HCT116 (cell line): ENCODE results near the gene RABEP1. TPM values are rescaled to one million over a fixed set of nuclear protein-coding genes. Genes with fewer than 3 reads are reported as not detected.

Experiments
- ATAC-seq: fragments of 200-7000 bp; cut with Tn5 transposase; 2 replicates; pipeline ENCODE4 v1.9.1; 2020; ENCODE audit warnings: mild to moderate bottlenecking, moderate library complexity
- BruUV-seq: library from RNA; stranded (reverse); fragments of 400-500 nt; replicated peaks from 2 replicates; lab custom pipeline; 2021; lab: Mats Ljungman, UMichigan
- CTCF ChIA-PET: fragments of 300-600 bp; sonication (Branson Sonifier 250); formaldehyde crosslinking; loops from one replicate; lab custom pipeline; 2021; ENCODE audit warnings: antibody characterized with exemption; lab: Charles Lee
- POLR2A ChIA-PET: fragments of 300-600, 350-600 bp; sonication (Branson Sonifier 250); formaldehyde crosslinking; loops from one replicate; lab custom pipeline; 2021; ENCODE audit warnings: antibody characterized with exemption; lab: Charles Lee
- RAD21 ChIA-PET, 2 experiments: fragments of 300-600 bp; sonication (Branson Sonifier 250); formaldehyde crosslinking; loops; one replicate each; lab custom pipeline; 2023; ENCODE audit warnings: low total read pairs in 2 of 2; ENCODE audit not compliant: uncharacterized antibody in 2 of 2, unreplicated experiment in 2 of 2, low non-redundant PET in 1 of 2; lab: Charles Lee
- DNase-seq: peaks from one replicate; pipeline ENCODE4 v3.0.0-alpha.2; 2010; ENCODE audit warnings: low read depth, low spot score
- H2AFZ ChIP-seq: fragments of 200-600 bp; shearing (Covaris generic), sonication (generic); 2 replicates; pipeline ENCODE4 v1.6.1; 2017; ENCODE audit warnings: low read depth, mixed run types, mixed read lengths, antibody characterized with exemption, low read length; ENCODE audit not compliant: poor library complexity, severe bottlenecking
- H3K27ac ChIP-seq: 2 replicates; pipeline ENCODE4 v1.5.1; 2012; ENCODE audit warnings: low read depth, low read length
- H3K27me3 ChIP-seq: fragments of 200-600 bp; sonication (generic); 2 replicates; pipeline ENCODE4 v1.6.1; 2016; ENCODE audit warnings: mixed run types, low read length, mixed read lengths; ENCODE audit not compliant: insufficient read depth
- H3K36me3 ChIP-seq, 2 experiments: fragments of 200-500 bp in 1 of 2; fragments of 200-600 bp in 1 of 2; sonication (Bioruptor generic) in 1 of 2; sonication (generic) in 1 of 2; 2 replicates each; pipeline versions ENCODE4 v1.5.1 to v1.6.1; 2014 to 2016; ENCODE audit warnings: low read length in 2 of 2, inconsistent platforms in 1 of 2, mixed read lengths in 1 of 2, mixed run types in 1 of 2; ENCODE audit not compliant: insufficient read depth in 2 of 2, control insufficient read depth in 1 of 2
- H3K4me1 ChIP-seq, 2 experiments: fragments of 200-600 bp in 1 of 2; sonication (generic) in 1 of 2; 2 replicates each; pipeline versions ENCODE4 v1.5.1 to v1.6.1; 2012 to 2017; ENCODE audit warnings: low read length in 2 of 2, inconsistent platforms in 1 of 2, mild to moderate bottlenecking in 1 of 2, mixed read lengths in 1 of 2, mixed run types in 1 of 2, moderate library complexity in 1 of 2; ENCODE audit not compliant: insufficient read depth in 2 of 2, control insufficient read depth in 1 of 2
- H3K4me2 ChIP-seq: fragments of 200-600 bp; sonication (generic); 2 replicates; pipeline ENCODE4 v1.6.1; 2017; ENCODE audit warnings: mixed run types, low read length, mixed read lengths
- H3K4me3 ChIP-seq, 2 experiments: fragments of 200-600 bp in 1 of 2; sonication (generic) in 1 of 2; replicated peaks in 1 of 2; 2 replicates each; pipeline ENCODE4 v1.5.1; 2011 to 2016; ENCODE audit warnings: low read length in 2 of 2, control low read depth in 1 of 2, low read depth in 1 of 2, mild to moderate bottlenecking in 1 of 2, mixed read lengths in 1 of 2, mixed run types in 1 of 2
- H3K79me2 ChIP-seq: fragments of 200-600 bp; sonication (generic); 2 replicates; pipeline ENCODE4 v1.6.1; 2017; ENCODE audit warnings: mild to moderate bottlenecking, mixed run types, low read length, moderate library complexity, mixed read lengths; ENCODE audit not compliant: insufficient read depth
- H3K9ac ChIP-seq: fragments of 200-600 bp; sonication (generic); 2 replicates; pipeline ENCODE4 v1.6.1; 2016; ENCODE audit warnings: low read length, mixed read lengths
- H3K9me2 ChIP-seq: fragments of 200-600 bp; sonication (generic), shearing (Covaris generic); 2 replicates; pipeline ENCODE4 v1.6.1; 2017; ENCODE audit warnings: mixed run types, mild to moderate bottlenecking, moderate library complexity; ENCODE audit not compliant: insufficient read depth
- H3K9me3 ChIP-seq, 2 experiments: fragments of 200-500 bp in 1 of 2; fragments of 200-600 bp in 1 of 2; sonication (Bioruptor generic) in 1 of 2; sonication (generic) in 1 of 2; 2 replicates each; pipeline ENCODE4 v1.6.1; 2014 to 2017; ENCODE audit warnings: low read length in 2 of 2, mixed read lengths in 2 of 2, inconsistent platforms in 1 of 2, low read depth in 1 of 2, mild to moderate bottlenecking in 1 of 2, mixed run types in 1 of 2, moderate library complexity in 1 of 2; ENCODE audit not compliant: control insufficient read depth in 1 of 2, insufficient read depth in 1 of 2
- H4K20me1 ChIP-seq: fragments of 200-600 bp; sonication (generic), shearing (Covaris generic); 2 replicates; pipeline ENCODE4 v1.6.1; 2017; ENCODE audit warnings: mixed run types, mild to moderate bottlenecking, moderate library complexity; ENCODE audit not compliant: insufficient read depth
- EGR1 ChIP-seq: IDR thresholded peaks from 2 replicates; pipeline ENCODE4 v1.6.1; 2012; ENCODE audit warnings: low read depth
- ELF1 ChIP-seq: IDR thresholded peaks from 2 replicates; pipeline ENCODE4 v1.6.1; 2012; ENCODE audit warnings: low read depth, borderline replicate concordance
- EZH2phosphoT487 ChIP-seq: fragments of 200-600 bp; IDR thresholded peaks from 2 replicates; pipeline ENCODE4 v1.6.1; 2018; ENCODE audit warnings: antibody characterized with exemption, borderline replicate concordance
- SIN3A ChIP-seq: IDR thresholded peaks from 2 replicates; pipeline ENCODE4 v1.6.1; 2012; ENCODE audit warnings: low read depth
- SRF ChIP-seq: IDR thresholded peaks from 2 replicates; pipeline ENCODE4 v1.6.1; 2012; ENCODE audit warnings: low read depth
- TCF7L2 ChIP-seq: IDR thresholded peaks from 2 replicates; pipeline ENCODE4 v1.7.0; 2011; ENCODE audit warnings: borderline replicate concordance, inconsistent platforms; ENCODE audit not compliant: insufficient read depth, insufficient read length; ENCODE audit errors: extremely low read depth
- YY1 ChIP-seq: IDR thresholded peaks from 2 replicates; pipeline ENCODE4 v1.6.1; 2011; ENCODE audit warnings: low read length, low read depth, moderate library complexity, mild to moderate bottlenecking; ENCODE audit not compliant: insufficient replicate concordance; ENCODE audit errors: extremely low read depth
- ZNF274 ChIP-seq: fragments of 200-500 bp; sonication (Bioruptor generic); IDR thresholded peaks from 2 replicates; pipeline ENCODE4 v1.6.1; 2014; ENCODE audit warnings: mild to moderate bottlenecking, low read depth, low read length, inconsistent platforms
- intact Hi-C: fragments of 100-400 bp; cut with micrococcal nuclease; formaldehyde crosslinking; loops from 2 replicates; pipeline ENCODE4 v1.10.0; 2022
- total RNA-seq: library from RNA; stranded (reverse); gene quantifications from one replicate; pipeline ENCODE4 v1.2.1, GENCODE V29; 2021; ENCODE audit not compliant: unreplicated experiment
- TF ChIP-seq, protein P1 (sequence below): IDR thresholded peaks from 2 replicates; pipeline ENCODE4 v1.6.1; 2012; ENCODE audit warnings: low read depth
- TF ChIP-seq, protein P2 (sequence below), 3 experiments: fragments of 200-600 bp in 1 of 3; sonication (generic) in 1 of 3; IDR thresholded peaks in 2 of 3; conservative IDR thresholded peaks in 1 of 3; 2 replicates each; pipeline ENCODE4 v1.5.1; 2012 to 2017; ENCODE audit warnings: low read depth in 2 of 3, low read length in 2 of 3, antibody characterized with exemption in 1 of 3, borderline replicate concordance in 1 of 3, control low read depth in 1 of 3, mild to moderate bottlenecking in 1 of 3, mixed read lengths in 1 of 3, mixed run types in 1 of 3, moderate library complexity in 1 of 3; ENCODE audit not compliant: insufficient read depth in 1 of 3

The RABEP1 gene
- total RNA-seq, 1 experiment from 2014 or later, result 38.5 TPM

DNA sequence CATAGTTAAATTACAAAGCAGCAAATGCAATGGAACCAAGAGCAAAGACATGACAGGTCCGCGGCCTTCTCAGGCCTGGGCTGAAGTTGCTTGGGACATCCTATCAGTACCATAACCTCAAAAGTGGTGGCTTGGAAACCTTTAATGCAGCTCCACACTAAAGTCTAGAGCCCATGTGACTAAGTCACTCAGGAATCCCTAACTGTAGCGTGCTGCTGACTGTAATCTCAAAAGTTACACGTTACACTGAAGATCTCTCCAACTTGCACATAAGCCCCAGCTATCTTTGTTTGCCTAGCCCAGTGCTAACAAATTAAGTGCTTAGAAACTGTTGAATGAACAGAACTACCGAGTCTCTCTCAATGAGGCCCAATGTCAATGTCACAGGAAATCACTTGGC, 109.6 kb downstream of the RABEP1 start:
- intact Hi-C loops, result no loop called here
- no peak overlapping the region for H3K4me3 ChIP-seq
- 0 out of 2 replicates have a peak, but pooled peaks cover 4% of the 10 kb centered on the region for H4K20me1 ChIP-seq
- H3K36me3 ChIP-seq, result peaks cover 51 to 54% of the 10 kb centered on the region in 2 experiments
- no peaks in the 10 kb centered on the region for H3K4me1 ChIP-seq
- 0 out of 2 replicates have a peak, but pooled peaks cover 3% of the 10 kb centered on the region for H3K79me2 ChIP-seq
- no peak overlapping the region for H2AFZ ChIP-seq
- ATAC-seq (no peak), DNase-seq (no peak)
- CTCF ChIA-PET, result no interaction called here
- H3K9me3 ChIP-seq, result no peaks in the 10 kb centered on the region
- no TSS peak for BruUV-seq
- RAD21 ChIA-PET, result no interaction called here
- no peak overlapping the region for H3K9ac ChIP-seq
- no peaks in the 10 kb centered on the region for H3K9me2 ChIP-seq
- POLR2A ChIA-PET, result interaction anchor here (1.6 kb wide), 1 partner anchor 13 kb away, joined by 4 read pairs; no protein-coding TSS in a partner anchor
- TF ChIP-seq EZH2phosphoT487 (no peak), TCF7L2 (no peak), EGR1 (no peak), SRF (no peak), ZNF274 (no peak), ELF1 (no peak), YY1 (no peak), SIN3A (no peak)
- TF ChIP-seq, protein P1, sequence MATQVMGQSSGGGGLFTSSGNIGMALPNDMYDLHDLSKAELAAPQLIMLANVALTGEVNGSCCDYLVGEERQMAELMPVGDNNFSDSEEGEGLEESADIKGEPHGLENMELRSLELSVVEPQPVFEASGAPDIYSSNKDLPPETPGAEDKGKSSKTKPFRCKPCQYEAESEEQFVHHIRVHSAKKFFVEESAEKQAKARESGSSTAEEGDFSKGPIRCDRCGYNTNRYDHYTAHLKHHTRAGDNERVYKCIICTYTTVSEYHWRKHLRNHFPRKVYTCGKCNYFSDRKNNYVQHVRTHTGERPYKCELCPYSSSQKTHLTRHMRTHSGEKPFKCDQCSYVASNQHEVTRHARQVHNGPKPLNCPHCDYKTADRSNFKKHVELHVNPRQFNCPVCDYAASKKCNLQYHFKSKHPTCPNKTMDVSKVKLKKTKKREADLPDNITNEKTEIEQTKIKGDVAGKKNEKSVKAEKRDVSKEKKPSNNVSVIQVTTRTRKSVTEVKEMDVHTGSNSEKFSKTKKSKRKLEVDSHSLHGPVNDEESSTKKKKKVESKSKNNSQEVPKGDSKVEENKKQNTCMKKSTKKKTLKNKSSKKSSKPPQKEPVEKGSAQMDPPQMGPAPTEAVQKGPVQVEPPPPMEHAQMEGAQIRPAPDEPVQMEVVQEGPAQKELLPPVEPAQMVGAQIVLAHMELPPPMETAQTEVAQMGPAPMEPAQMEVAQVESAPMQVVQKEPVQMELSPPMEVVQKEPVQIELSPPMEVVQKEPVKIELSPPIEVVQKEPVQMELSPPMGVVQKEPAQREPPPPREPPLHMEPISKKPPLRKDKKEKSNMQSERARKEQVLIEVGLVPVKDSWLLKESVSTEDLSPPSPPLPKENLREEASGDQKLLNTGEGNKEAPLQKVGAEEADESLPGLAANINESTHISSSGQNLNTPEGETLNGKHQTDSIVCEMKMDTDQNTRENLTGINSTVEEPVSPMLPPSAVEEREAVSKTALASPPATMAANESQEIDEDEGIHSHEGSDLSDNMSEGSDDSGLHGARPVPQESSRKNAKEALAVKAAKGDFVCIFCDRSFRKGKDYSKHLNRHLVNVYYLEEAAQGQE, result no peak
- TF ChIP-seq, protein P2, sequence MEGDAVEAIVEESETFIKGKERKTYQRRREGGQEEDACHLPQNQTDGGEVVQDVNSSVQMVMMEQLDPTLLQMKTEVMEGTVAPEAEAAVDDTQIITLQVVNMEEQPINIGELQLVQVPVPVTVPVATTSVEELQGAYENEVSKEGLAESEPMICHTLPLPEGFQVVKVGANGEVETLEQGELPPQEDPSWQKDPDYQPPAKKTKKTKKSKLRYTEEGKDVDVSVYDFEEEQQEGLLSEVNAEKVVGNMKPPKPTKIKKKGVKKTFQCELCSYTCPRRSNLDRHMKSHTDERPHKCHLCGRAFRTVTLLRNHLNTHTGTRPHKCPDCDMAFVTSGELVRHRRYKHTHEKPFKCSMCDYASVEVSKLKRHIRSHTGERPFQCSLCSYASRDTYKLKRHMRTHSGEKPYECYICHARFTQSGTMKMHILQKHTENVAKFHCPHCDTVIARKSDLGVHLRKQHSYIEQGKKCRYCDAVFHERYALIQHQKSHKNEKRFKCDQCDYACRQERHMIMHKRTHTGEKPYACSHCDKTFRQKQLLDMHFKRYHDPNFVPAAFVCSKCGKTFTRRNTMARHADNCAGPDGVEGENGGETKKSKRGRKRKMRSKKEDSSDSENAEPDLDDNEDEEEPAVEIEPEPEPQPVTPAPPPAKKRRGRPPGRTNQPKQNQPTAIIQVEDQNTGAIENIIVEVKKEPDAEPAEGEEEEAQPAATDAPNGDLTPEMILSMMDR (IDR thresholded peaks at IDR 0.05 in 2 of 3, conservative IDR thresholded peaks at IDR 0.05 in 1 of 3; ENCODE audit: borderline replicate concordance in 1 of 3, insufficient read depth in 1 of 3, low read depth in 2 of 3, low read length in 2 of 3), result no peak
- no peaks in the 10 kb centered on the region for H3K27me3 ChIP-seq
- no peak overlapping the region for H3K4me2 ChIP-seq
- H3K27ac ChIP-seq, result no peak overlapping the region
